HL-60 (cell line): Measurements from ENCODE around the gene INO80C.

Source experiments
- DNase-seq, 2 experiments: peaks; one replicate each; pipeline ENCODE4 v3.0.0-alpha.2; 2010 to 2020; ENCODE audit warnings: low read depth in 1 of 2, low spot score in 1 of 2
- H3K27ac ChIP-seq: fragments of 250-450 bp; sonication (Bioruptor Pico); replicated peaks from 2 replicates; pipeline ENCODE4 v1.5.1; 2020; ENCODE audit warnings: mild to moderate bottlenecking, moderate library complexity
- H3K27me3 ChIP-seq: fragments of 250-450 bp; sonication (Bioruptor Pico); 2 replicates; pipeline ENCODE4 v1.5.1; 2021; ENCODE audit warnings: mild to moderate bottlenecking, moderate library complexity; ENCODE audit not compliant: insufficient read depth, poor library complexity, severe bottlenecking
- H3K4me3 ChIP-seq: replicated peaks from 2 replicates; pipeline ENCODE4 v1.5.1; 2011; ENCODE audit warnings: mild to moderate bottlenecking, control low read depth, low read length; ENCODE audit not compliant: insufficient read depth
- CTCF ChIP-seq: IDR thresholded peaks from one replicate; pipeline ENCODE4 v1.5.1; 2011; ENCODE audit warnings: low read length, control low read depth, inconsistent platforms; ENCODE audit not compliant: insufficient read depth
- GABPA ChIP-seq: IDR thresholded peaks from 2 replicates; pipeline ENCODE4 v1.6.1; 2012; ENCODE audit warnings: low read depth
- POLR2AphosphoS5 ChIP-seq: IDR thresholded peaks from 2 replicates; pipeline ENCODE4 v1.6.1; 2012; ENCODE audit warnings: low read depth
- REST ChIP-seq: IDR thresholded peaks from 2 replicates; pipeline ENCODE4 v1.6.1; 2012; ENCODE audit warnings: low read depth; ENCODE audit not compliant: insufficient replicate concordance
- SPI1 ChIP-seq: IDR thresholded peaks from 2 replicates; pipeline ENCODE4 v1.6.1; 2012; ENCODE audit warnings: low read depth, mild to moderate bottlenecking, borderline replicate concordance

The INO80C gene

GRCh38 chr18:35511428-35511827 is 13.7 kb upstream of the INO80C start:
- Histone ChIP-seq H3K27me3 (no peaks in the 10 kb centered on the region), H3K4me3 (no peak overlapping the region), H3K27ac (no peak overlapping the region)
- TF ChIP-seq POLR2AphosphoS5 (no peak), SPI1 (no peak), GABPA (no peak), REST (no peak), CTCF (no peak)
- DNase-seq: no peak

GRCh38 chr18:35510076-35510651 is 12.4 kb upstream of the INO80C start:
- no peak overlapping the region for H3K4me3 ChIP-seq
- no peak overlapping the region for H3K27ac ChIP-seq
- no peaks in the 10 kb centered on the region for H3K27me3 ChIP-seq
- no peak for DNase-seq
- no peak for TF ChIP-seq POLR2AphosphoS5
- no peak for TF ChIP-seq SPI1
- no peak for TF ChIP-seq CTCF
- TF ChIP-seq GABPA: no peak
- TF ChIP-seq REST: no peak

GRCh38 chr18:35508746-35509338 is 11.1 kb upstream of the INO80C start:
- Histone ChIP-seq H3K27ac (no peak overlapping the region), H3K27me3 (no peaks in the 10 kb centered on the region), H3K4me3 (no peak overlapping the region)
- no peak for DNase-seq
- TF ChIP-seq POLR2AphosphoS5 (no peak), REST (no peak), CTCF (no peak), SPI1 (no peak), GABPA (no peak)
